Measurements from ENCODE around the gene SRGN. TPM values are rescaled to one million over a fixed set of nuclear protein-coding genes. Genes with fewer than 3 reads are reported as not detected.

SRGN gene
- total RNA-seq, 2 experiments from 2014 or later: 174 to 192 TPM

DNA sequence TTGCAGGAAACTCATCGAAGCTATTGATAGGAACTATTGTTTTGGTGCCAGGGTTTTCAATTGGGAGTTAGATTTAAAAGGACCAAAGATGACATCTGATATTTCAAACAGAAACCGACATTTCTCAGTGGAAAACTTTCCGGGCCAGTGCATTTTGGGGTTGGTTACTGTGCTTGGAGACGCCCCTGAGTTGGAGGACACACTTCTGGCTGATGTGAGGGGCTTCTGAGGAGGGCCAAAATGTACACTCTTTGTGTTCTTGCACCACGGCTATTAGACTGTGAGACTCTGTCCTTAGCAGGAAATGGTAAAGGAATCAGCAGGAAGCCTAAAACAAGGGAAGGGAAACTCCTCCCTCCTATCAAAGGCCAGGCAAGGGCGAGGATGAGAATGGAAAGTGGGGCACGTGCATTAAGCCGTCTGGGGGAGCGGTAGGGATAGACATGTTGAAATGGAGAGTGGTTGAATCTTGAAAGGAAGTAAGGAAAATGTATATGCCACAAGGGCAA lies 1.8 kb upstream of the SRGN start:
- CTCF ChIA-PET: interaction anchor here (0.7 to 1.9 kb wide), 2 partner anchors 13 to 80 kb away, joined by 3 to 6 read pairs; no protein-coding TSS in a partner anchor
- H3K4me1 Mint-ChIP-seq: peaks cover 44% of the 10 kb centered on the region
- DNase-seq: no peak
- no peaks in the 10 kb centered on the region for H3K27me3 Mint-ChIP-seq
- peak overlapping the region; percentile 86 for H3K27ac Mint-ChIP-seq
- POLR2A ChIA-PET: no interaction called here
- H3K4me3 Mint-ChIP-seq: peak overlapping the region; percentile 53
- H3K36me3 Mint-ChIP-seq (ENCODE audit: low read depth): peaks cover 14% of the 10 kb centered on the region
- H3K9me3 Mint-ChIP-seq: no peaks in the 10 kb centered on the region

DNA sequence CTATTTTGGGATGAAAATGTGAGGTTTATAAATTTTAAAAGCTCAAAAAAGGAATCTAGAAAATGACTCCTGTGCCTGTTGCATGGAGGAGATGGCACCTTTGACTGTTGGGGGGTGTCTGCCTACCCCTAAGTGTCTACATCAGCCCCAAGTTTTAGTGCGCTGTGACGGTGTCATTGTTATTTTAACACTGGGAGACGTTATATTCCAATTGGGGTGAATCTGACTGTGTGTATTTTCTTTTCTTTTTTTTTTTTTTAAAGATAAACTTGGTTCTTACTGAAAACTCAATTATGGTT lies 517 bp downstream of the SRGN start:
- CTCF ChIA-PET: interaction anchor here (1.3 to 1.5 kb wide), 3 partner anchors 23 to 100 kb away, joined by 3 to 5 read pairs (median 3); partner anchors contain the start of gene KIFBP

GRCh38 chr10:69088801-69089501 lies 1.0 kb downstream of the SRGN start:
- H3K36me3 Mint-ChIP-seq (ENCODE audit: low read depth): peaks cover 25% of the 10 kb centered on the region
- POLR2A ChIA-PET: interaction anchor here (1.5 kb wide), 1 partner anchor 34 kb away, joined by 5 read pairs; no protein-coding TSS in a partner anchor
- peaks cover 70% of the 10 kb centered on the region for H3K4me1 Mint-ChIP-seq
- no peaks in the 10 kb centered on the region for H3K27me3 Mint-ChIP-seq
- H3K4me3 Mint-ChIP-seq: peak overlapping the region; percentile 90
- H3K9me3 Mint-ChIP-seq: no peaks in the 10 kb centered on the region
- H3K27ac Mint-ChIP-seq: peak overlapping the region; percentile 97
- DNase-seq: peak; percentile 78
- CTCF ChIA-PET: interaction anchor here (0.5 to 1.3 kb wide), 2 partner anchors 37 to 83 kb away, joined by 3 to 4 read pairs; no protein-coding TSS in a partner anchor

More for the DNA sequence above, 517 bp downstream of the SRGN start:
- peak overlapping the region; percentile 97 for H3K27ac Mint-ChIP-seq
- no peaks in the 10 kb centered on the region for H3K27me3 Mint-ChIP-seq
- POLR2A ChIA-PET: interaction anchor here (1.0 to 1.5 kb wide), 2 partner anchors 33 to 43 kb away, joined by 5 read pairs; no protein-coding TSS in a partner anchor
- peak overlapping the region; percentile 90 for H3K4me3 Mint-ChIP-seq
- peak; percentile 38 for DNase-seq
- no peaks in the 10 kb centered on the region for H3K9me3 Mint-ChIP-seq
- H3K36me3 Mint-ChIP-seq (ENCODE audit: low read depth): peaks cover 24% of the 10 kb centered on the region
- peaks cover 66% of the 10 kb centered on the region for H3K4me1 Mint-ChIP-seq

- ChIA-PET POLR2A (interaction anchor here (1.5 kb wide), 1 partner anchor 35 kb away, joined by 5 read pairs; no protein-coding TSS in a partner anchor), CTCF (interaction anchor here (0.5 to 1.0 kb wide), 3 partner anchors 24 to 102 kb away, joined by 3 to 4 read pairs (median 4); partner anchors contain the start of gene KIFBP)
- peaks cover 25% of the 10 kb centered on the region for H3K36me3 Mint-ChIP-seq (ENCODE audit: low read depth)
- DNase-seq: peak; percentile 85
- peaks cover 73% of the 10 kb centered on the region for H3K4me1 Mint-ChIP-seq
- peak overlapping the region; percentile 90 for H3K4me3 Mint-ChIP-seq
- no peaks in the 10 kb centered on the region for H3K27me3 Mint-ChIP-seq
- H3K9me3 Mint-ChIP-seq: no peaks in the 10 kb centered on the region
- H3K27ac Mint-ChIP-seq: peak overlapping the region; percentile 97
Measured at GRCh38 chr10:69089638-69090599, 2.0 kb downstream of the SRGN start.

GRCh38 chr10:69090685-69091084 lies 2.8 kb downstream of the SRGN start:
- Mint-ChIP-seq H3K4me1 (peaks cover 71% of the 10 kb centered on the region), H3K27me3 (no peaks in the 10 kb centered on the region), H3K27ac (peak overlapping the region; percentile 97), H3K4me3 (peak overlapping the region; percentile 90), H3K36me3 (ENCODE audit: low read depth) (peaks cover 27% of the 10 kb centered on the region), H3K9me3 (no peaks in the 10 kb centered on the region)
- no peak for DNase-seq
- ChIA-PET CTCF (interaction anchor here (0.7 to 2.8 kb wide), 3 partner anchors 77 to 86 kb away, joined by 3 to 17 read pairs (median 3); no protein-coding TSS in a partner anchor), POLR2A (interaction anchor here (0.5 kb wide), 1 partner anchor 169 kb away, joined by 13 read pairs; no protein-coding TSS in a partner anchor)

- CTCF ChIA-PET: interaction anchor here (0.7 to 3.2 kb wide), 5 partner anchors 13 to 86 kb away, joined by 3 to 17 read pairs (median 3); no protein-coding TSS in a partner anchor
Measured at GRCh38 chr10:69091143-69091651, 3.3 kb downstream of the SRGN start.

GRCh38 chr10:69092959-69093850 lies 5.3 kb downstream of the SRGN start:
- H3K36me3 Mint-ChIP-seq (ENCODE audit: low read depth): peaks cover 36% of the 10 kb centered on the region

More at GRCh38 chr10:69091143-69091651, 3.3 kb downstream of the SRGN start:
- DNase-seq: no peak
- H3K36me3 Mint-ChIP-seq (ENCODE audit: low read depth): peaks cover 27% of the 10 kb centered on the region
- peaks cover 68% of the 10 kb centered on the region for H3K4me1 Mint-ChIP-seq
- H3K4me3 Mint-ChIP-seq: peak overlapping the region; percentile 90
- no peaks in the 10 kb centered on the region for H3K9me3 Mint-ChIP-seq
- no peaks in the 10 kb centered on the region for H3K27me3 Mint-ChIP-seq
- POLR2A ChIA-PET: interaction anchor here (0.5 kb wide), 1 partner anchor 170 kb away, joined by 13 read pairs; no protein-coding TSS in a partner anchor
- peak overlapping the region; percentile 97 for H3K27ac Mint-ChIP-seq

DNA sequence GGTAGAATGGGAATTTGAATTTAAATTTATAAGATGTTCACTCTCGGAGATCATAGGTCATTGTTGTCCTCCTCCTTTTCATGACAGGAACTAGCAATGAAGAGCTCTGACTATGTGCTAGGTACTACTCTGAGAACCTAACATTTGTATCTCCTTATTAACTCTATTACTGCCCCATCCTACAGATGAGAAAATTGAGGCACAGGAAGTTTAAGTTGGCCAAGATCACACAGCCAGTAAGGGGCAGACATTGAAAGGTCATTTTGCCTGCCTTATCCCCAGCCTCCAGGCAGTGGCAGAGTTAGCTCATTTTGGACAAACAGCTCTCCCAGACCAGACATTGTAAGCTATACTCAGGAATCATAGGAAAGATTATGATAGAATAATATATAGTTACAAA lies 6.0 kb downstream of the SRGN start:
- peaks cover 62% of the 10 kb centered on the region for H3K4me1 Mint-ChIP-seq
- POLR2A ChIA-PET: interaction anchor here (0.6 kb wide), 1 partner anchor 109 kb away, joined by 3 read pairs; no protein-coding TSS in a partner anchor

More at GRCh38 chr10:69092959-69093850, 5.3 kb downstream of the SRGN start:
- CTCF ChIA-PET: interaction anchor here (0.7 to 3.2 kb wide), 16 partner anchors 23 to 138 kb away, joined by 3 to 17 read pairs (median 4); no protein-coding TSS in a partner anchor
- POLR2A ChIA-PET: interaction anchor here (0.5 to 0.8 kb wide), 2 partner anchors 28 to 75 kb away, joined by 3 to 4 read pairs; no protein-coding TSS in a partner anchor
- H3K4me3 Mint-ChIP-seq: peak overlapping the region; percentile 46
- H3K4me1 Mint-ChIP-seq: peaks cover 62% of the 10 kb centered on the region
- peak; percentile 94 for DNase-seq
- H3K27ac Mint-ChIP-seq: peak overlapping the region; percentile 82
- no peaks in the 10 kb centered on the region for H3K27me3 Mint-ChIP-seq
- no peaks in the 10 kb centered on the region for H3K9me3 Mint-ChIP-seq

GRCh38 chr10:69096045-69096444 lies 8.1 kb downstream of the SRGN start:
- peaks cover 35% of the 10 kb centered on the region for H3K36me3 Mint-ChIP-seq (ENCODE audit: low read depth)

More for the DNA sequence above, 6.0 kb downstream of the SRGN start:
- CTCF ChIA-PET: interaction anchor here (0.8 to 3.2 kb wide), 10 partner anchors 22 to 139 kb away, joined by 3 to 15 read pairs (median 6); no protein-coding TSS in a partner anchor
- H3K36me3 Mint-ChIP-seq (ENCODE audit: low read depth): peaks cover 33% of the 10 kb centered on the region
- no peaks in the 10 kb centered on the region for H3K9me3 Mint-ChIP-seq
- H3K27ac Mint-ChIP-seq: peak overlapping the region; percentile 25
- no peak for DNase-seq
- H3K4me3 Mint-ChIP-seq: no peak overlapping the region
- H3K27me3 Mint-ChIP-seq: no peaks in the 10 kb centered on the region

DNA sequence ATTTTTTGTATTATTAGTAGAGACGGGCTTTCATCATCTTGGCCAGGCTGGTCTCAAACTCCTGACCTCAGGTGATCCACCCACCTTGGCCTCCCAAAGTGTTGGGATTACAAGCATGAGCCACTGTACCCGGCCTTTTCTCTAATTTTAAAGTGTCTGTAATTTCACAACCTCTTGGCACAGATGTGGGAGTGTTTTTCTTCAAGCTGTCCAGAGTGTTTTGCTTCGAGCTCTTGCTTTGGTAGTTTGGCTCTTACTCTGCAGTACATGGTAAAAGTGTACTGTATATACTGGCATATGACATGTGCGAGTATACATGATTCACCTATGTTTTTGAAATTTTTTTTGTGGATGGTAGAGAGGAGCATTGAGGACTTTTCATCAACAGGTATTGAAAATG lies 9.8 kb downstream of the SRGN start:
- no peak for DNase-seq
- Mint-ChIP-seq H3K4me3 (no peak overlapping the region), H3K9me3 (no peaks in the 10 kb centered on the region), H3K27me3 (no peaks in the 10 kb centered on the region), H3K36me3 (ENCODE audit: low read depth) (peaks cover 42% of the 10 kb centered on the region), H3K27ac (no peak overlapping the region), H3K4me1 (peaks cover 50% of the 10 kb centered on the region)
- ChIA-PET CTCF (interaction anchor here (1.5 kb wide), 1 partner anchor 93 kb away, joined by 4 read pairs; no protein-coding TSS in a partner anchor), POLR2A (no interaction called here)

More at GRCh38 chr10:69096045-69096444, 8.1 kb downstream of the SRGN start:
- POLR2A ChIA-PET: no interaction called here
- Mint-ChIP-seq H3K4me3 (no peak overlapping the region), H3K4me1 (peaks cover 48% of the 10 kb centered on the region), H3K9me3 (no peaks in the 10 kb centered on the region), H3K27ac (no peak overlapping the region), H3K27me3 (no peaks in the 10 kb centered on the region)
- CTCF ChIA-PET: interaction anchor here (0.8 to 1.5 kb wide), 5 partner anchors 12 to 109 kb away, joined by 3 to 8 read pairs (median 3); no protein-coding TSS in a partner anchor
- no peak for DNase-seq
